Measurements from ENCODE around the gene PSME3.
"Not testable (repeated sequence)": the region's sequence is repeated elsewhere in the genome, so short reads cannot be mapped to it uniquely, and the experiment has no call there.

The PSME3 gene

GRCh38 chr17:42856093-42856492 is 22.9 kb downstream of the PSME3 start:
- not testable (repeated sequence) for H3K9ac ChIP-seq (ENCODE audit: low read depth, low read length); H3K4me1 ChIP-seq (ENCODE audit: control insufficient read depth, insufficient read depth, low read length); H3K4me3 ChIP-seq (ENCODE audit: low read depth, low read length)

GRCh38 chr17:42856516-42856915 is 23.3 kb downstream of the PSME3 start:
- H3K9me3 ChIP-seq (ENCODE audit: control insufficient read depth, insufficient read depth, low read length); H3K36me3 ChIP-seq (ENCODE audit: control insufficient read depth, insufficient read depth, low read length); H3K4me1 ChIP-seq (ENCODE audit: control insufficient read depth, insufficient read depth, low read length); H3K4me3 ChIP-seq (ENCODE audit: low read depth, low read length); H3K9ac ChIP-seq (ENCODE audit: low read depth, low read length); H3K27me3 ChIP-seq (ENCODE audit: control insufficient read depth, insufficient read depth, low read length): not testable (repeated sequence)

More at GRCh38 chr17:42856093-42856492, 22.9 kb downstream of the PSME3 start:
- not testable (repeated sequence) for H3K36me3 ChIP-seq (ENCODE audit: control insufficient read depth, insufficient read depth, low read length); H3K27me3 ChIP-seq (ENCODE audit: control insufficient read depth, insufficient read depth, low read length); H3K9me3 ChIP-seq (ENCODE audit: control insufficient read depth, insufficient read depth, low read length)

GRCh38 chr17:42857389-42857788 is 24.2 kb downstream of the PSME3 start:
- Histone ChIP-seq H3K9ac (ENCODE audit: low read depth, low read length) (no peak overlapping the region), H3K4me3 (ENCODE audit: low read depth, low read length) (no peak overlapping the region), H3K27me3 (ENCODE audit: control insufficient read depth, insufficient read depth, low read length) (no peaks in the 10 kb centered on the region), H3K36me3 (ENCODE audit: control insufficient read depth, insufficient read depth, low read length) (no peaks in the 10 kb centered on the region), H3K4me1 (ENCODE audit: control insufficient read depth, insufficient read depth, low read length) (no peaks in the 10 kb centered on the region), H3K9me3 (ENCODE audit: control insufficient read depth, insufficient read depth, low read length) (no peaks in the 10 kb centered on the region)

GRCh38 chr17:42865638-42866094 is 32.5 kb downstream of the PSME3 start:
- no peaks in the 10 kb centered on the region for H3K4me1 ChIP-seq (ENCODE audit: control insufficient read depth, insufficient read depth, low read length)
- H3K36me3 ChIP-seq (ENCODE audit: control insufficient read depth, insufficient read depth, low read length), result no peaks in the 10 kb centered on the region
- H3K27me3 ChIP-seq (ENCODE audit: control insufficient read depth, insufficient read depth, low read length), result no peaks in the 10 kb centered on the region

GRCh38 chr17:42866216-42866615 is 33.0 kb downstream of the PSME3 start:
- Histone ChIP-seq H3K9ac (ENCODE audit: low read depth, low read length) (no peak overlapping the region), H3K27me3 (ENCODE audit: control insufficient read depth, insufficient read depth, low read length) (no peaks in the 10 kb centered on the region), H3K36me3 (ENCODE audit: control insufficient read depth, insufficient read depth, low read length) (no peaks in the 10 kb centered on the region), H3K4me3 (ENCODE audit: low read depth, low read length) (no peak overlapping the region), H3K9me3 (ENCODE audit: control insufficient read depth, insufficient read depth, low read length) (no peaks in the 10 kb centered on the region), H3K4me1 (ENCODE audit: control insufficient read depth, insufficient read depth, low read length) (no peaks in the 10 kb centered on the region)

More at GRCh38 chr17:42865638-42866094, 32.5 kb downstream of the PSME3 start:
- H3K9ac ChIP-seq (ENCODE audit: low read depth, low read length), result no peak overlapping the region
- H3K4me3 ChIP-seq (ENCODE audit: low read depth, low read length), result no peak overlapping the region
- H3K9me3 ChIP-seq (ENCODE audit: control insufficient read depth, insufficient read depth, low read length), result no peaks in the 10 kb centered on the region

GRCh38 chr17:42866631-42867575 is 33.7 kb downstream of the PSME3 start:
- H3K4me1 ChIP-seq (ENCODE audit: control insufficient read depth, insufficient read depth, low read length), result no peaks in the 10 kb centered on the region
- H3K4me3 ChIP-seq (ENCODE audit: low read depth, low read length), result no peak overlapping the region
- H3K36me3 ChIP-seq (ENCODE audit: control insufficient read depth, insufficient read depth, low read length), result no peaks in the 10 kb centered on the region
- no peaks in the 10 kb centered on the region for H3K27me3 ChIP-seq (ENCODE audit: control insufficient read depth, insufficient read depth, low read length)
- H3K9me3 ChIP-seq (ENCODE audit: control insufficient read depth, insufficient read depth, low read length), result no peaks in the 10 kb centered on the region
- no peak overlapping the region for H3K9ac ChIP-seq (ENCODE audit: low read depth, low read length)

GRCh38 chr17:42867694-42868261 is 34.6 kb downstream of the PSME3 start:
- not testable (repeated sequence) for H3K36me3 ChIP-seq (ENCODE audit: control insufficient read depth, insufficient read depth, low read length); H3K4me3 ChIP-seq (ENCODE audit: low read depth, low read length); H3K4me1 ChIP-seq (ENCODE audit: control insufficient read depth, insufficient read depth, low read length); H3K9ac ChIP-seq (ENCODE audit: low read depth, low read length); H3K27me3 ChIP-seq (ENCODE audit: control insufficient read depth, insufficient read depth, low read length); H3K9me3 ChIP-seq (ENCODE audit: control insufficient read depth, insufficient read depth, low read length)

- Histone ChIP-seq H3K9me3 (ENCODE audit: control insufficient read depth, insufficient read depth, low read length) (no peaks in the 10 kb centered on the region), H3K36me3 (ENCODE audit: control insufficient read depth, insufficient read depth, low read length) (no peaks in the 10 kb centered on the region), H3K9ac (ENCODE audit: low read depth, low read length) (no peak overlapping the region), H3K4me3 (ENCODE audit: low read depth, low read length) (no peak overlapping the region), H3K4me1 (ENCODE audit: control insufficient read depth, insufficient read depth, low read length) (no peaks in the 10 kb centered on the region), H3K27me3 (ENCODE audit: control insufficient read depth, insufficient read depth, low read length) (no peaks in the 10 kb centered on the region)
Observed at GRCh38 chr17:42868338-42868737, 35.1 kb downstream of the PSME3 start.

GRCh38 chr17:42871647-42872046 is 38.5 kb downstream of the PSME3 start:
- H3K36me3 ChIP-seq (ENCODE audit: control insufficient read depth, insufficient read depth, low read length), result no peaks in the 10 kb centered on the region
- H3K9me3 ChIP-seq (ENCODE audit: control insufficient read depth, insufficient read depth, low read length), result no peaks in the 10 kb centered on the region
- no peak overlapping the region for H3K9ac ChIP-seq (ENCODE audit: low read depth, low read length)
- no peaks in the 10 kb centered on the region for H3K4me1 ChIP-seq (ENCODE audit: control insufficient read depth, insufficient read depth, low read length)
- H3K4me3 ChIP-seq (ENCODE audit: low read depth, low read length), result no peak overlapping the region
- H3K27me3 ChIP-seq (ENCODE audit: control insufficient read depth, insufficient read depth, low read length), result no peaks in the 10 kb centered on the region

- H3K9ac ChIP-seq (ENCODE audit: low read depth, low read length), result no peak overlapping the region
- no peaks in the 10 kb centered on the region for H3K4me1 ChIP-seq (ENCODE audit: control insufficient read depth, insufficient read depth, low read length)
- H3K36me3 ChIP-seq (ENCODE audit: control insufficient read depth, insufficient read depth, low read length), result no peaks in the 10 kb centered on the region
- H3K4me3 ChIP-seq (ENCODE audit: low read depth, low read length), result no peak overlapping the region
- peaks cover 3% of the 10 kb centered on the region for H3K27me3 ChIP-seq (ENCODE audit: control insufficient read depth, insufficient read depth, low read length)
- no peaks in the 10 kb centered on the region for H3K9me3 ChIP-seq (ENCODE audit: control insufficient read depth, insufficient read depth, low read length)
Observed at GRCh38 chr17:42872251-42872965, 39.2 kb downstream of the PSME3 start.

GRCh38 chr17:42873315-42873714 is 40.1 kb downstream of the PSME3 start:
- peaks cover 3% of the 10 kb centered on the region for H3K27me3 ChIP-seq (ENCODE audit: control insufficient read depth, insufficient read depth, low read length)
- no peaks in the 10 kb centered on the region for H3K4me1 ChIP-seq (ENCODE audit: control insufficient read depth, insufficient read depth, low read length)
- H3K4me3 ChIP-seq (ENCODE audit: low read depth, low read length), result no peak overlapping the region
- H3K9ac ChIP-seq (ENCODE audit: low read depth, low read length), result no peak overlapping the region
- H3K9me3 ChIP-seq (ENCODE audit: control insufficient read depth, insufficient read depth, low read length), result no peaks in the 10 kb centered on the region
- no peaks in the 10 kb centered on the region for H3K36me3 ChIP-seq (ENCODE audit: control insufficient read depth, insufficient read depth, low read length)
